Activated T-helper 1 cell treated with anti-CD3 and anti-CD28 coated beads, Interleukin-12 subunit alpha, Interleukin-12 subunit beta, Interleukin-2, Interleukin-4 antibody, amounts not matched to agents 30 ng/mL and 10 ng/mL and 1 ng/mL, durations not matched to agents 14 hours and 24 hours and 36 hours (primary cell): Measurements from ENCODE around the gene SETD2. TPM values are rescaled to one million over a fixed set of nuclear protein-coding genes. Genes with fewer than 3 reads are reported as not detected.

ENCODE experiments used
- DNase-seq: peaks from one replicate; pipeline ENCODE4 v3.0.0; 2021; ENCODE audit warnings: low spot score
- H3K27ac Mint-ChIP-seq: one replicate; pipeline ENCODE4 v1.8.0; 2021; ENCODE audit warnings: mild to moderate bottlenecking, mixed read lengths
- H3K27me3 Mint-ChIP-seq: one replicate; pipeline ENCODE4 v1.8.0; 2022; ENCODE audit warnings: mild to moderate bottlenecking, moderate library complexity, mixed read lengths; ENCODE audit not compliant: insufficient read depth
- H3K36me3 Mint-ChIP-seq: one replicate; pipeline ENCODE4 v1.8.0; 2021; ENCODE audit warnings: low read depth, mixed read lengths
- H3K4me1 Mint-ChIP-seq: one replicate; pipeline ENCODE4 v1.8.0; 2021; ENCODE audit warnings: low read depth, mixed read lengths
- H3K4me3 Mint-ChIP-seq: one replicate; pipeline ENCODE4 v1.8.0; 2021; ENCODE audit warnings: mild to moderate bottlenecking, moderate library complexity, mixed read lengths
- H3K9me3 Mint-ChIP-seq: one replicate; pipeline ENCODE4 v1.8.0; 2021; ENCODE audit warnings: mixed read lengths
- intact Hi-C: fragments of 100-400 bp; cut with micrococcal nuclease; formaldehyde crosslinking; loops from one replicate; pipeline ENCODE4 v1.15.1; 2024
- total RNA-seq: library from RNA; stranded (reverse); gene quantifications from 2 replicates; pipeline ENCODE4 v1.2.3, GENCODE V29; 2022

Gene SETD2
- total RNA-seq, 1 donor from 2014 or later, result 41.2 TPM

- Mint-ChIP-seq H3K4me3 (no peak overlapping the region), H3K27ac (no peak overlapping the region), H3K9me3 (no peaks in the 10 kb centered on the region), H3K27me3 (no peaks in the 10 kb centered on the region), H3K36me3 (peaks cover 19% of the 10 kb centered on the region), H3K4me1 (peaks cover 7% of the 10 kb centered on the region)
- DNase-seq, result no peak
- intact Hi-C loops, result no loop called here
Observed at GRCh38 chr3:47002171-47003055, 161.5 kb downstream of the SETD2 start.

GRCh38 chr3:47001731-47002170 lies 162.2 kb downstream of the SETD2 start:
- Mint-ChIP-seq H3K36me3 (peaks cover 19% of the 10 kb centered on the region), H3K9me3 (no peaks in the 10 kb centered on the region), H3K4me3 (no peak overlapping the region), H3K27me3 (no peaks in the 10 kb centered on the region), H3K27ac (no peak overlapping the region), H3K4me1 (peaks cover 7% of the 10 kb centered on the region)
- no peak for DNase-seq
- intact Hi-C loops, result no loop called here

- no peaks in the 10 kb centered on the region for H3K27me3 Mint-ChIP-seq
- no peaks in the 10 kb centered on the region for H3K9me3 Mint-ChIP-seq
- no peak for DNase-seq
- H3K27ac Mint-ChIP-seq, result no peak overlapping the region
- H3K4me3 Mint-ChIP-seq, result no peak overlapping the region
- intact Hi-C loops, result no loop called here
- H3K4me1 Mint-ChIP-seq, result peaks cover 7% of the 10 kb centered on the region
- H3K36me3 Mint-ChIP-seq, result peaks cover 19% of the 10 kb centered on the region
Observed at GRCh38 chr3:47000922-47001730, 162.8 kb downstream of the SETD2 start.

- H3K27ac Mint-ChIP-seq, result no peak overlapping the region
- no peaks in the 10 kb centered on the region for H3K9me3 Mint-ChIP-seq
- H3K4me3 Mint-ChIP-seq, result no peak overlapping the region
- H3K36me3 Mint-ChIP-seq, result peaks cover 19% of the 10 kb centered on the region
- no peak for DNase-seq
- no peaks in the 10 kb centered on the region for H3K27me3 Mint-ChIP-seq
- intact Hi-C loops, result no loop called here
- peaks cover 7% of the 10 kb centered on the region for H3K4me1 Mint-ChIP-seq
Observed at GRCh38 chr3:47000198-47000815, 163.6 kb downstream of the SETD2 start.

- intact Hi-C loops, result loop anchor here (2.0 kb wide), 1 partner anchor 133 kb away; no protein-coding TSS in a partner anchor
- Mint-ChIP-seq H3K27ac (no peak overlapping the region), H3K9me3 (no peaks in the 10 kb centered on the region), H3K4me3 (no peak overlapping the region), H3K27me3 (no peaks in the 10 kb centered on the region), H3K36me3 (peaks cover 20% of the 10 kb centered on the region), H3K4me1 (peaks cover 7% of the 10 kb centered on the region)
- DNase-seq, result no peak
Observed at GRCh38 chr3:46999516-47000197, 164.3 kb downstream of the SETD2 start.

- Mint-ChIP-seq H3K4me3 (no peak overlapping the region), H3K9me3 (no peaks in the 10 kb centered on the region), H3K36me3 (peaks cover 24% of the 10 kb centered on the region), H3K27ac (peak overlapping the region; percentile 29), H3K4me1 (peaks cover 7% of the 10 kb centered on the region), H3K27me3 (no peaks in the 10 kb centered on the region)
- intact Hi-C loops, result loop anchor here (1.0 to 2.0 kb wide), 3 partner anchors 75 to 294 kb away; no protein-coding TSS in a partner anchor
- no peak for DNase-seq
Observed at GRCh38 chr3:46998852-46999515, 164.9 kb downstream of the SETD2 start.

GRCh38 chr3:46998121-46998851 lies 165.6 kb downstream of the SETD2 start:
- H3K4me1 Mint-ChIP-seq, result peaks cover 7% of the 10 kb centered on the region
- H3K9me3 Mint-ChIP-seq, result no peaks in the 10 kb centered on the region
- H3K4me3 Mint-ChIP-seq, result no peak overlapping the region
- peak; percentile 47 for DNase-seq
- no peaks in the 10 kb centered on the region for H3K27me3 Mint-ChIP-seq
- H3K36me3 Mint-ChIP-seq, result peaks cover 23% of the 10 kb centered on the region
- intact Hi-C loops, result loop anchor here (1.0 to 2.0 kb wide), 3 partner anchors 74 to 293 kb away; no protein-coding TSS in a partner anchor
- H3K27ac Mint-ChIP-seq, result no peak overlapping the region

- Mint-ChIP-seq H3K9me3 (no peaks in the 10 kb centered on the region), H3K4me3 (no peak overlapping the region), H3K27ac (no peak overlapping the region), H3K27me3 (no peaks in the 10 kb centered on the region), H3K36me3 (peaks cover 21% of the 10 kb centered on the region), H3K4me1 (peaks cover 7% of the 10 kb centered on the region)
- intact Hi-C loops, result loop anchor here (1.0 to 2.0 kb wide), 3 partner anchors 73 to 292 kb away; no protein-coding TSS in a partner anchor
- no peak for DNase-seq
Observed at GRCh38 chr3:46997453-46998091, 166.3 kb downstream of the SETD2 start.

GRCh38 chr3:46996689-46997452 lies 167.0 kb downstream of the SETD2 start:
- no peak overlapping the region for H3K27ac Mint-ChIP-seq
- peaks cover 18% of the 10 kb centered on the region for H3K36me3 Mint-ChIP-seq
- no peak for DNase-seq
- H3K27me3 Mint-ChIP-seq, result no peaks in the 10 kb centered on the region
- H3K4me3 Mint-ChIP-seq, result no peak overlapping the region
- no peaks in the 10 kb centered on the region for H3K9me3 Mint-ChIP-seq
- intact Hi-C loops, result no loop called here
- peaks cover 7% of the 10 kb centered on the region for H3K4me1 Mint-ChIP-seq

GRCh38 chr3:46995901-46996562 lies 167.9 kb downstream of the SETD2 start:
- Mint-ChIP-seq H3K4me3 (no peak overlapping the region), H3K4me1 (peaks cover 10% of the 10 kb centered on the region), H3K36me3 (peaks cover 18% of the 10 kb centered on the region), H3K9me3 (no peaks in the 10 kb centered on the region), H3K27ac (no peak overlapping the region), H3K27me3 (no peaks in the 10 kb centered on the region)
- DNase-seq, result no peak
- intact Hi-C loops, result no loop called here
